ENCODE results near the gene ITIH4. TPM values are rescaled to one million over a fixed set of nuclear protein-coding genes. Genes with fewer than 3 reads are reported as not detected.

Gene ITIH4
- total and polyA plus RNA-seq, 9 of the 15 experiments (the other 6 are each of a cell fraction or from before 2014, with no cell fraction given) = 0.09 to 0.62 (median 0.20) TPM; not detected in 6

- no peak overlapping the region for H3K9ac ChIP-seq (ENCODE audit: insufficient read depth in 1 of 2, low read depth in 2 of 2, low read length in 2 of 2)
- H3K27me3 ChIP-seq (ENCODE audit: control insufficient read depth in 2 of 2, insufficient read depth in 2 of 2, low read length in 2 of 2) = peaks cover 0 to 6% of the 10 kb centered on the region in 2 experiments; a peak in 1 of 5 replicates
- no TSS peak for BruUV-seq (replicated peaks)
- H3K9me1 ChIP-seq (ENCODE audit: control insufficient read depth, insufficient read depth, low read length) = no peaks in the 10 kb centered on the region
- H3K9me3 ChIP-seq (replicated peaks; ENCODE audit: control insufficient read depth, insufficient read depth, low read depth, low read length) = no peaks in the 10 kb centered on the region
- no peaks in the 10 kb centered on the region for H3K36me3 ChIP-seq (ENCODE audit: control insufficient read depth, insufficient read depth, low read length)
- in situ Hi-C loops (cut with MboI) (no loop called here), intact Hi-C loops (cut with micrococcal nuclease) (no loop called here)
- no peak overlapping the region for H3K27ac ChIP-seq (ENCODE audit: extremely low read depth, low read depth, low read length)
- FAIRE-seq (no peak), ATAC-seq (no peak), DNase-seq (ENCODE audit: extremely low read depth in 1 of 4, low spot score in 3 of 4) (no peak)
- H4K20me1 ChIP-seq (replicated peaks; ENCODE audit: control insufficient read depth, insufficient read depth, low read length) = no peaks in the 10 kb centered on the region
- ChIA-PET CTCF (ENCODE audit: low intra/inter-chr PET ratio) (no interaction called here), POLR2A (interaction anchor here (0.5 kb wide), 2 partner anchors 9 to 95 kb away, joined by 3 read pairs; no protein-coding TSS in a partner anchor)
- peaks cover 3 to 4% of the 10 kb centered on the region in 2 experiments; a peak in 2 of 5 replicates for H3K4me1 ChIP-seq (replicated peaks in 1 of 2; ENCODE audit: control insufficient read depth in 2 of 2, insufficient read depth in 2 of 2, low read length in 2 of 2)
- peaks cover 16% of the 10 kb centered on the region for H3K79me2 ChIP-seq (ENCODE audit: control insufficient read depth, insufficient read depth, low read length)
- TF ChIP-seq ZBTB11 (CRISPR knock-in tag; IDR thresholded peaks at IDR 0.05) = no peak
- TF ChIP-seq NBN (IDR thresholded peaks at IDR 0.05; ENCODE audit: low read depth) = no peak
- TF ChIP-seq ZNF79 (CRISPR knock-in tag; IDR thresholded peaks at IDR 0.05; ENCODE audit: low read depth) = no peak
- no peak for TF ChIP-seq GATA2 (CRISPR knock-in tag; IDR thresholded peaks at IDR 0.05)
- TF ChIP-seq RBM14 (IDR thresholded peaks at IDR 0.05; ENCODE audit: borderline replicate concordance, insufficient read depth, low read depth, low read length) = no peak
- no peak for TF ChIP-seq LEF1 (IDR thresholded peaks at IDR 0.05)
- no peak for TF ChIP-seq MAZ (CRISPR knock-in tag; conservative IDR thresholded peaks at IDR 0.05 in 1 of 2, IDR thresholded peaks at IDR 0.05 in 1 of 2)
- TF ChIP-seq ZNF75A (CRISPR knock-in tag; IDR thresholded peaks at IDR 0.05) = no peak
- TF ChIP-seq POLR2AphosphoS2 (IDR thresholded peaks at IDR 0.05; ENCODE audit: low read length) = no peak
- TF ChIP-seq ZNF174 (CRISPR knock-in tag; IDR thresholded peaks at IDR 0.05) = no peak
- TF ChIP-seq ZNF589 (CRISPR knock-in tag; IDR thresholded peaks at IDR 0.05; ENCODE audit: low read depth) = no peak
- no peak for TF ChIP-seq GTF2F1 (IDR thresholded peaks at IDR 0.05; ENCODE audit: low read depth, low read length)
- no peak for TF ChIP-seq XRCC3 (IDR thresholded peaks at IDR 0.05)
- 49% methylated on average over 8 of the region's 8 CpGs for WGBS (ENCODE audit: insufficient coverage, low coverage, missing lambda C conversion rate)
- no peak overlapping the region for H3K4me3 ChIP-seq
- no peak overlapping the region for H2AFZ ChIP-seq (ENCODE audit: low read depth, low read length)
- no peak overlapping the region for H3K4me2 ChIP-seq (ENCODE audit: insufficient read depth, low read length)
These were observed 56.3 kb downstream of the ITIH4 start for GRCh38 chr3:52774066-52774713.

Data from K562 (cell line).